Measurements from ENCODE around the gene KCP.

The KCP gene

GRCh38 chr7:128891942-128892269, 18.6 kb downstream of the KCP start:
- H3K27ac Mint-ChIP-seq, result no peak overlapping the region
- H3K9me3 Mint-ChIP-seq, result no peaks in the 10 kb centered on the region
- no peak overlapping the region for H3K4me3 Mint-ChIP-seq
- DNase-seq, result no peak
- no peaks in the 10 kb centered on the region for H3K4me1 Mint-ChIP-seq (ENCODE audit: low read depth)
- no peaks in the 10 kb centered on the region for H3K36me3 Mint-ChIP-seq (ENCODE audit: low read depth)
- H3K27me3 Mint-ChIP-seq, result peaks cover 16% of the 10 kb centered on the region

GRCh38 chr7:128891110-128891941, 19.2 kb downstream of the KCP start:
- no peak overlapping the region for H3K4me3 Mint-ChIP-seq
- H3K27ac Mint-ChIP-seq, result no peak overlapping the region
- no peak for DNase-seq
- no peaks in the 10 kb centered on the region for H3K36me3 Mint-ChIP-seq (ENCODE audit: low read depth)
- H3K27me3 Mint-ChIP-seq, result peaks cover 16% of the 10 kb centered on the region
- no peaks in the 10 kb centered on the region for H3K9me3 Mint-ChIP-seq
- H3K4me1 Mint-ChIP-seq (ENCODE audit: low read depth), result no peaks in the 10 kb centered on the region

- H3K36me3 Mint-ChIP-seq (ENCODE audit: low read depth), result no peaks in the 10 kb centered on the region
- no peak overlapping the region for H3K27ac Mint-ChIP-seq
- no peak for DNase-seq
- no peak overlapping the region for H3K4me3 Mint-ChIP-seq
- peaks cover 22% of the 10 kb centered on the region for H3K27me3 Mint-ChIP-seq
- H3K4me1 Mint-ChIP-seq (ENCODE audit: low read depth), result no peaks in the 10 kb centered on the region
- no peaks in the 10 kb centered on the region for H3K9me3 Mint-ChIP-seq
These were observed 20.0 kb downstream of the KCP start for GRCh38 chr7:128890306-128891109.

- H3K27me3 Mint-ChIP-seq, result peaks cover 24% of the 10 kb centered on the region
These were observed 21.4 kb downstream of the KCP start for GRCh38 chr7:128889121-128889520.

GRCh38 chr7:128888756-128889095, 21.8 kb downstream of the KCP start:
- H3K27me3 Mint-ChIP-seq, result peaks cover 24% of the 10 kb centered on the region
- no peak overlapping the region for H3K4me3 Mint-ChIP-seq
- no peak for DNase-seq
- H3K27ac Mint-ChIP-seq, result no peak overlapping the region
- H3K4me1 Mint-ChIP-seq (ENCODE audit: low read depth), result peaks cover under 1% of the 10 kb centered on the region
- no peaks in the 10 kb centered on the region for H3K36me3 Mint-ChIP-seq (ENCODE audit: low read depth)
- no peaks in the 10 kb centered on the region for H3K9me3 Mint-ChIP-seq

More at GRCh38 chr7:128889121-128889520, 21.4 kb downstream of the KCP start:
- Mint-ChIP-seq H3K36me3 (ENCODE audit: low read depth) (no peaks in the 10 kb centered on the region), H3K27ac (no peak overlapping the region), H3K9me3 (no peaks in the 10 kb centered on the region), H3K4me1 (ENCODE audit: low read depth) (no peaks in the 10 kb centered on the region), H3K4me3 (no peak overlapping the region)
- DNase-seq, result no peak

GRCh38 chr7:128888039-128888755, 22.3 kb downstream of the KCP start:
- H3K4me3 Mint-ChIP-seq, result no peak overlapping the region
- H3K36me3 Mint-ChIP-seq (ENCODE audit: low read depth), result no peaks in the 10 kb centered on the region
- peaks cover 24% of the 10 kb centered on the region for H3K27me3 Mint-ChIP-seq
- DNase-seq, result no peak
- no peaks in the 10 kb centered on the region for H3K9me3 Mint-ChIP-seq
- no peak overlapping the region for H3K27ac Mint-ChIP-seq
- peaks cover 3% of the 10 kb centered on the region for H3K4me1 Mint-ChIP-seq (ENCODE audit: low read depth)

GRCh38 chr7:128887169-128888038, 23.1 kb downstream of the KCP start:
- H3K27ac Mint-ChIP-seq, result no peak overlapping the region
- peaks cover 3% of the 10 kb centered on the region for H3K4me1 Mint-ChIP-seq (ENCODE audit: low read depth)
- no peak for DNase-seq
- no peak overlapping the region for H3K4me3 Mint-ChIP-seq
- no peaks in the 10 kb centered on the region for H3K9me3 Mint-ChIP-seq
- H3K27me3 Mint-ChIP-seq, result peaks cover 22% of the 10 kb centered on the region
- no peaks in the 10 kb centered on the region for H3K36me3 Mint-ChIP-seq (ENCODE audit: low read depth)

GRCh38 chr7:128886391-128887168, 23.9 kb downstream of the KCP start:
- Mint-ChIP-seq H3K36me3 (ENCODE audit: low read depth) (no peaks in the 10 kb centered on the region), H3K27ac (no peak overlapping the region), H3K9me3 (no peaks in the 10 kb centered on the region), H3K27me3 (peaks cover 17% of the 10 kb centered on the region), H3K4me3 (no peak overlapping the region), H3K4me1 (ENCODE audit: low read depth) (peaks cover 3% of the 10 kb centered on the region)
- DNase-seq, result no peak

- no peak overlapping the region for H3K4me3 Mint-ChIP-seq
- H3K27ac Mint-ChIP-seq, result no peak overlapping the region
- no peaks in the 10 kb centered on the region for H3K36me3 Mint-ChIP-seq (ENCODE audit: low read depth)
- no peak for DNase-seq
- H3K9me3 Mint-ChIP-seq, result no peaks in the 10 kb centered on the region
- H3K4me1 Mint-ChIP-seq (ENCODE audit: low read depth), result peaks cover 3% of the 10 kb centered on the region
- H3K27me3 Mint-ChIP-seq, result peaks cover 17% of the 10 kb centered on the region
These were observed 24.9 kb downstream of the KCP start for GRCh38 chr7:128885370-128886187.

- no peak overlapping the region for H3K27ac Mint-ChIP-seq
These were observed 25.7 kb downstream of the KCP start for GRCh38 chr7:128884561-128885369.

GRCh38 chr7:128883622-128884448, 26.7 kb downstream of the KCP start:
- H3K27ac Mint-ChIP-seq, result no peak overlapping the region
- peak; percentile 92 for DNase-seq
- H3K36me3 Mint-ChIP-seq (ENCODE audit: low read depth), result no peaks in the 10 kb centered on the region
- H3K4me3 Mint-ChIP-seq, result peak overlapping the region; percentile 35
- peaks cover 3% of the 10 kb centered on the region for H3K4me1 Mint-ChIP-seq (ENCODE audit: low read depth)
- H3K27me3 Mint-ChIP-seq, result peaks cover 8% of the 10 kb centered on the region
- no peaks in the 10 kb centered on the region for H3K9me3 Mint-ChIP-seq

More at GRCh38 chr7:128884561-128885369, 25.7 kb downstream of the KCP start:
- Mint-ChIP-seq H3K36me3 (ENCODE audit: low read depth) (no peaks in the 10 kb centered on the region), H3K4me3 (no peak overlapping the region), H3K9me3 (no peaks in the 10 kb centered on the region), H3K27me3 (peaks cover 11% of the 10 kb centered on the region), H3K4me1 (ENCODE audit: low read depth) (peaks cover 3% of the 10 kb centered on the region)
- no peak for DNase-seq

Data from activated T-cell treated with anti-CD3 and anti-CD28 coated beads, Interleukin-2, amount 50 U/mL, for 24 hours (primary cell).